HL-60 (cell line): ENCODE data around the gene GTPBP8.

Experiments
- CTCF ChIP-seq: IDR thresholded peaks from one replicate; pipeline ENCODE4 v1.5.1; 2011; ENCODE audit warnings: low read length, control low read depth, inconsistent platforms; ENCODE audit not compliant: insufficient read depth
- POLR2AphosphoS5 ChIP-seq: IDR thresholded peaks from 2 replicates; pipeline ENCODE4 v1.6.1; 2012; ENCODE audit warnings: low read depth
- REST ChIP-seq: IDR thresholded peaks from 2 replicates; pipeline ENCODE4 v1.6.1; 2012; ENCODE audit warnings: low read depth; ENCODE audit not compliant: insufficient replicate concordance

- TF ChIP-seq CTCF (no peak), POLR2AphosphoS5 (no peak), REST (no peak)
Observed at GRCh38 chr3:113039546-113039945, 48.8 kb downstream of the GTPBP8 start.
